Activated CD4-positive, alpha-beta T cell treated with anti-CD3 and anti-CD28 coated beads for 48 hours (primary cell): Measurements from ENCODE around the gene SH3PXD2B.

Source experiments
- DNase-seq: peaks from one replicate; pipeline ENCODE4 v3.0.0-alpha.2; 2020

The SH3PXD2B gene

DNA sequence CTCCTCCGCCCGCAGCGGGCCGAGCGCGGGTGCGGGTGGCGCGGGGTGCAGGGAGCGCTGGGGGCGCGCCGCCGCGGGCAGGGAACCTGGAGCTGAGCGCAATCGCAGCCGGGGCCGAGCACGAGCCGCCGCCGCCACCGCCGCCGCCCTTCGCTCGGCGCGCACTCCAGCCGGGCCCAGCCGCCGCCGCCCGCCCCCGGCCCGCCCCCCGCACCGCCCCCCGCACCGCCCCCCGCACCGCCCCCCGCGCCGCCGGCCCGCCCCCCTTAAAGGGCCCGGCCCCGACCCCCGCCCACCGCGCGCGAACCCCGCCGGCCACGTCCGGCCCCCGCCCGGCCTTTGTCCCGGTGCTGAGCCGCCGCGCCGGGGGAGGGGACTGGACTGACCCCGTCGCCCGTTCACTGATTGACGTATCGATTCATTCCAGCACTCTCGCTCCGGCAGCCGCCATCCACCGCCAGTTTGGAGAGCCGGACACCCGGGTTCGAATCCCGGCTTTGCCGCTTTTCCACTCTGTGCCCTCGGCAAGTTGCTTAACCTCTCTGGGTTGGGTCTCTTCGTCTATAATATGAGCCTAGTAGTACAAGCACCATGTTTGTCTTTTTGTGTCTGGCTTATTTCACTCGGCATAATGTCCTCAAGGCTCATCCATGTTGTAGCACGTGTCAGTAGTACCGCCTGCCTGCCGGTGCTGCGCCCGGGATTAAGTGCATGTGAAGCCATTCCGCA is at the start of gene SH3PXD2B:
SH3PXD2B (minus strand) TSS at position 168 of the 729 bp plus-strand sequence. CDS start 173 bp downstream, outside the sequence.
- peak; percentile 51 for DNase-seq

GRCh38 chr5:172502969-172503368 is 48.6 kb upstream of the SH3PXD2B start:
- DNase-seq = no peak

- DNase-seq = no peak
Observed at GRCh38 chr5:172502410-172502809, 48.1 kb upstream of the SH3PXD2B start.

DNA sequence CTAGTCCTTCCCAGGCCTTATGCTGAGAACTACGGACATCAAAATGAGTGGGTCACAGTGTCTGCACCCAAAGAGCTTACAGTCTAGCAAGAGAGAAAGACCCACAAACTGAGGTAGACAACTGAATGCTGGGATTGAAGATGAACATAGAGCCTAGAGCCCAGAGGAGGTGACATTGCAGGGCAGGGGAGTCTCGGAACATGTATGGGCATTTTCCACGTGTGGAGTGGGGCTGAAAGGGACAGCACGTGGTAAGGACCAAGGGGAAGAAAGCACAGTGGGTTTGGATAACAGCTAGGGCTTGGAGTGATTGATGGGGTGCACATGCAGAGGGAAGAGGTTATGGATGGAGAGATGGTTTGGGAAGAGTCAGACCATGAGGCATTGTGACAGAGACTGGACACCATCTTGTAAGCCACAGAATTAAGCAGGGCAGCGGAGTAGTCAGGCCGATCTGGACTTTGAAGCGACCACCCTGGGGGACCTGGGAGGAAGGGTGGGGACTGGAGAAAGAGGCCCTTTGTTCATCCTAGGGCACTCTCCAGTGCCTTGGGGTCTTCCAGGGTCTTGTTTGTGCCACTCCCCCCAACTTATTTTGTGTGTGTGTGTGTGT is 47.5 kb upstream of the SH3PXD2B start:
- no peak for DNase-seq

- no peak for DNase-seq
Observed at GRCh38 chr5:172499287-172499686, 45.0 kb upstream of the SH3PXD2B start.

DNA sequence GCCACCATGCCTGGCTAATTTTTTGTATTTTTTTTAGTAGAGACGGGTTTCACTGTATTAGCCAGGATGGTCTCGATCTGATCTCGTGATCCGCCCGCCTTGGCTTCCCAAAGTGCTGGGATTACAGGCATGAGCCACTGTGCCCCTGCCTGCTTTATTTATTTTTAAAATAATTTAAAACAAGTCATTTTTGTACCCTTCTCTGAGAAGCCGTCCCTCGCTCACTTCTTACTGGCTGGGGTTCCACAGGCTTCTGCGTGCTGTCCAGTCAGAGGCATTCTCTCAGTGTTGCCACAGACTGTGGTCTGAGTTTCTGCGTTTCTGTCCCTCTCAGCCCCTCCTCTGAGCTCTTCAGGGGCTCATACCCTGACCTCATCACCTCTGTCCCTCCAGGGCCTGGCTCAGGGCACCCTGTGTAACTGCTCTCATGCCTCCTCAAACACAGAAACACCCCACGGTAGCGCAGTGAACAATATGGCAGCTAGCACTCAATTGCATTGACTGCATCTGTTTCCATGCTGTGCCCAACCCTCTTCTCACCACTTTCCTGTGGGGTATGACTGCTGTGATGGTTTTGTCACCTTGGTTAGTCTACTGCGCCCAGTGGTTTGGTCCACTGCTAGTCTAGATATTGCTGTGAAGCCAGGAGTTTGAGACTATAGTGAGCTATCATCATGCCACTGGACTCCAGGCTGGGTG is 44.3 kb upstream of the SH3PXD2B start:
- no peak for DNase-seq

GRCh38 chr5:172497591-172498255 is 43.4 kb upstream of the SH3PXD2B start:
- no peak for DNase-seq

- no peak for DNase-seq
Observed at GRCh38 chr5:172496671-172497371, 42.5 kb upstream of the SH3PXD2B start.

GRCh38 chr5:172494630-172495505 is 40.5 kb upstream of the SH3PXD2B start:
- DNase-seq = no peak

- DNase-seq = no peak
Observed at GRCh38 chr5:172493906-172494305, 39.6 kb upstream of the SH3PXD2B start.

DNA sequence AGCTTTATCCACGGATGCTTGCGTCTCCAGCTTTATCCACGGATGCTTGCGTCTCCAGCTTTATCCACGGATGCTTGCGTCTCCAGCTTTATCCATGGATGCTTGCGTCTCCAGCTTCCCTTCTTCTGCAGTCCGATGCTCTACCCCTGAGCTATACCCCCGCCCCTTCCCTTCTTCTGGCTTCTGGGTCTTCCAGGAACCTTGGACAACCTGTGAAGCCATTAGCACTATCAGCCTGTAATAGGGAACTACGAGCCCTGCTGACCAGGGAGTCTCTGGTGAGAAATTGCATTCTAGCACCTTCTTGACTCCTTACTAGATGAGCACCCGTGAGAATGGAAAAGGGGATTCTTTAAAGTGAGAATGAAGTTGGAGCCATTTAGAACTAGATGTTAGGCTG is 39.1 kb upstream of the SH3PXD2B start:
- no peak for DNase-seq

DNA sequence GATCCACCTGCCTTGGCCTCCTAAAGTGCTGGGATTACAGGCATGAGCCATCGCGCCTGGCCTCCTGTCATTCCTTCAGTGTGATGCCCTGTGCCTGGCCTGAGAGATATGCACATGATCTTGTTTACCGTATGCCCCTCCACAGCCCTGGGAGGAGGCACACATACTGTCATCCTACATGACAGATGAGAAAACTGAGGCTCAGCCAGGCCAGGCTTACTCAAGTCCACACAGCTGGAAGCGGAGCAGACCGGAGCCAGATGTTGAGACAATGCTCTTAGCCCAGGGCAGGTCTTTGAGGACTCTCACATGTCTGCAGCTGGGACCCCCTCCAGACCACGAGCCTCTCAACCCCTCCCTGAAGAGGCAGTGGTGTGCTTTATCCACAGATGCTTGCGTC is 38.7 kb upstream of the SH3PXD2B start:
- DNase-seq = no peak

DNA sequence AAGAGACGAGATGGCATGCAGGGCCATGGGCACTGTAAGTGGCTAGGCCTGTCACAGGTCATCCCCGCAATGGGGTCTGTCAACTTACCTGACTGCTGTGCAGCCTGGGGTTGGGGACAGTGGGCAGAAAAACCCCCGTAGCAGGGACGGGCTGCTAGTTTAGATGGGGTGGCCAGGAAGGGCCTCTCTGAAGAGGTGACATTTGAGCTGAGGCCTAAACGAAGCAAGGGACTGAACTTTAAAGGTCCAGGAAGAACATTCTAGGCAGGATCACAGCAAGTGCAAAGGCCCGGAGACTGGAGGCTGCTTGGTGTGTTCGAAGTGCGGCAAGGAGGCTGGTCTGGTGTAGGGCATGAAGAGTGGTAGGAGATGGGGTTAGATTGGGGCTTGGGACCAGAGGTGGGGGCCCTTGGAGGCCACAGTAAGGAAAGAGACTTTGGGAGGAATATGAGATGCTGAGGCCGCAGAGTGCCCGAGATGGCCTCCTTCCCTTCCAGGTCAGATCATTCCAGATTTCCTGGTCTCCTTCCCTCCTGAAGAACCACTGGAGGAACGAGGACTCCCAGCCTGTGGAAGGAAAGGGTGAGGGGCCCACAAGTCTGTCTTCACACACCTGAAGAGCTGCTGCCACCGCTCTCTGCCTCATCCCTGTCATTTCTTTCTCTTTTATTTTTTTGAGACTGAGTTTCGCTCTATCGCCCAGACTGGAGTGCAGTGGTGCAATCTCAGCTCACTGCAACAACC is 37.9 kb upstream of the SH3PXD2B start:
- no peak for DNase-seq

GRCh38 chr5:172491481-172491880 is 37.2 kb upstream of the SH3PXD2B start:
- no peak for DNase-seq

- no peak for DNase-seq
Observed at GRCh38 chr5:172490514-172491461, 36.5 kb upstream of the SH3PXD2B start.

DNA sequence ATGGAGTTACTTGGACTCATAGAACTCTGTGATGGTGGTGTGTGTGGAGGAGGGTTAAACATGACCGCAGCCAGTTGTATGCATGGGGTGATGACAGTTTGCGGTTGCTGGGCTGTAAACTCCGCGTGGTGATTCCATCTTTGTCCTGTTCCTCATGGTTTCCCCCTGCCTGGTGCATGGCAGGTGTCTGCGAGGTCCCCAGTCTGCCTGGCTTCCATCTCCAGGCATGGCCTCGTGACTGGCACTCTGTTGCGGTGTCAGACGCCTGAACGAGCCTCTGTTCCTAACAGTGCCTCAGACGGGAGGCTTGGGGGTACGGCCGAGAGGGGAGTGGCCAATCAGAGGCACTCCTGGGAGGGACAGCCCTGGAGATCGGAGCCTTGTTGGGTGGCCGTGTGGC is 33.9 kb upstream of the SH3PXD2B start:
- no peak for DNase-seq

GRCh38 chr5:172487671-172488070 is 33.3 kb upstream of the SH3PXD2B start:
- no peak for DNase-seq

DNA sequence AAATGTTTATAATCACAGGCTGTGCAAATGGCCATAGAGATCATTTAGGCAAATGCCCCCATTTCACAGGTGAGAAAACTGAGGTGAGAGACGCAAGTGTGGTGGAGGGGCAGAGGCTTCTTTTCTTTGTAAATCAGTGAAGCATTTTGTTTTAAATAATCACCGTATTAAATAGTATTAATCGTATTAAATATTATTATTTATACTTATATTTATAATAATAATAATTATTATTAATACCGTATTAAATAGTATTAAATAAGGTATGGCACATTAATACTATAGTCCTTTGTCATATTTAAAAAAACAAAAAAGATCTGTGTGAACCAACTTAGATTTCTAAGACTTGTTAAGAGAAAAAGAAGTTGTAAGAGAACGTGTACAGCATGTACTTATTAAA is 32.6 kb upstream of the SH3PXD2B start:
- DNase-seq = no peak

DNA sequence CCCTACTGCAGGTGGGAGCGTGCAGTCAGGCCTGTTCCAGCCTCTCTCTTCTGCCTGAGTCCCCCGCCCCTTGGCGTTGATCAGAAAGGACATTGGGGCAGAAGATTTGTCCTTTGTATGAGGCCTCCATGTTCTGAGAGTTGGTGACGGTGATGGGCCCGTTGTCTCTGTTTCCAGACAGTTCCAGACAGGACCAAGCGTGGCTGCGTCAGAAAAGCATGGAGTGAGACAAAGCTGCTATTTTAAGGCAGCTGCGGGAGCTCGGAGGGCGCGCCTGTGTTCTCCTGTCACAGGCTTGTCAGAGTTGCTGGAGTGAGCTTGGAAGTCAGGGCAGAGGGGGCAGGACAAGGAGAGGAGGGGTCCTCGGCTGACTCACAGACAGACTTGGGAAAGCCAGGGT is 32.1 kb upstream of the SH3PXD2B start:
- DNase-seq = no peak
